B cell (primary cell): ENCODE measurements around the gene PLAC9. TPM values are rescaled to one million over a fixed set of nuclear protein-coding genes. Genes with fewer than 3 reads are reported as not detected.

Experiments
- ATAC-seq: fragments of 200-7000 bp; cut with Tn5 transposase; one replicate; pipeline ENCODE4 v1.10.0; 2021; ENCODE audit warnings: low read depth, mild to moderate bottlenecking, moderate number of reproducible peaks, moderate library complexity
- CTCF ChIA-PET: fragments of 350-600 bp; sonication (Branson Sonifier 250); formaldehyde crosslinking; loops from one replicate; lab custom pipeline; 2021; ENCODE audit warnings: antibody characterized with exemption, inconsistent platforms; lab: Charles Lee
- POLR2A ChIA-PET: fragments of 350-600 bp; sonication (Branson Sonifier 250); formaldehyde crosslinking; loops from one replicate; lab custom pipeline; 2021; ENCODE audit warnings: antibody characterized with exemption; lab: Charles Lee
- DNase-seq: peaks from one replicate; pipeline ENCODE4 v3.0.0; 2013
- H2AFZ ChIP-seq: 2 replicates; pipeline ENCODE4 v1.6.1; 2012; ENCODE audit warnings: mild to moderate bottlenecking, low read depth, low read length; ENCODE audit not compliant: insufficient read depth, poor library complexity, severe bottlenecking
- H3K27ac ChIP-seq, 2 donors: 1 replicate in 1 of 2; 2 replicates in 1 of 2; pipeline ENCODE4 v1.5.1; 2012 to 2013; ENCODE audit warnings: low read length in 2 of 2, mild to moderate bottlenecking in 2 of 2, moderate library complexity in 1 of 2
- H3K27me3 ChIP-seq, 4 experiments: fragments of 200-600 bp in 1 of 4; sonication (generic) in 1 of 4; replicated peaks in 1 of 4; 1 replicate in 2 of 4; 2 replicates in 2 of 4; pipeline versions ENCODE4 v1.6.1 to v1.7.0; 2013 to 2016; ENCODE audit warnings: low read length in 3 of 4, mild to moderate bottlenecking in 2 of 4, mixed read lengths in 1 of 4, moderate library complexity in 1 of 4; ENCODE audit not compliant: insufficient read depth in 4 of 4, control insufficient read depth in 3 of 4; ENCODE audit errors: control extremely low read depth in 1 of 4
- H3K36me3 ChIP-seq, 2 experiments: replicated peaks in 1 of 2; 1 replicate in 1 of 2; 2 replicates in 1 of 2; pipeline versions ENCODE4 v1.6.1 to v1.7.1; 2013; ENCODE audit warnings: low read length in 1 of 2; ENCODE audit not compliant: insufficient read depth in 2 of 2, control insufficient read depth in 1 of 2; ENCODE audit errors: control extremely low read depth in 1 of 2, extremely low read depth in 1 of 2
- H3K4me1 ChIP-seq, 2 donors: fragments of 200-600 bp in 1 of 2; sonication (generic) in 1 of 2; 1 replicate in 1 of 2; 2 replicates in 1 of 2; pipeline versions ENCODE4 v1.5.1 to v1.6.1; 2013 to 2017; ENCODE audit warnings: low read length in 2 of 2; ENCODE audit not compliant: control insufficient read depth in 2 of 2, insufficient read depth in 2 of 2
- H3K4me2 ChIP-seq: replicated peaks from 2 replicates; pipeline ENCODE3; 2012; ENCODE audit warnings: mild to moderate bottlenecking, low read depth, low read length; ENCODE audit not compliant: poor library complexity, severe bottlenecking
- H3K4me3 ChIP-seq, 5 experiments: fragments of 200-600 bp in 1 of 5; sonication (generic) in 1 of 5; 1 replicate in 3 of 5; 2 replicates in 2 of 5; pipeline versions ENCODE4 v1.5.1 to v1.7.0; 2011 to 2016; ENCODE audit warnings: low read length in 4 of 5, mild to moderate bottlenecking in 4 of 5, low read depth in 2 of 5, control low read depth in 1 of 5, moderate library complexity in 1 of 5; ENCODE audit not compliant: insufficient read depth in 1 of 5; ENCODE audit errors: control extremely low read depth in 1 of 5, extremely low read depth in 1 of 5
- H3K79me2 ChIP-seq: fragments of 200-600 bp; sonication (generic); one replicate; pipeline ENCODE4 v1.6.0; 2016; ENCODE audit warnings: low read length; ENCODE audit not compliant: control insufficient read depth, insufficient read depth
- H3K9ac ChIP-seq: fragments of 200-600 bp; sonication (generic); 2 replicates; pipeline ENCODE4 v1.6.1; 2017; ENCODE audit warnings: mild to moderate bottlenecking, low read length, moderate library complexity
- H3K9me3 ChIP-seq, 3 donors: one replicate each; pipeline versions ENCODE4 v1.6.1 to v1.7.1; 2013; ENCODE audit warnings: low read length in 2 of 3; ENCODE audit not compliant: control insufficient read depth in 2 of 3, insufficient read depth in 1 of 3; ENCODE audit errors: control extremely low read depth in 1 of 3
- H4K20me1 ChIP-seq: 2 replicates; pipeline ENCODE4 v1.6.0; 2012; ENCODE audit warnings: mild to moderate bottlenecking, low read length; ENCODE audit not compliant: insufficient read depth, control insufficient read depth, poor library complexity, severe bottlenecking
- H3K27ac Mint-ChIP-seq: one replicate; pipeline ENCODE4 v1.8.0; 2021; ENCODE audit warnings: mixed read lengths
- H3K27me3 Mint-ChIP-seq: one replicate; pipeline ENCODE4 v1.8.0; 2021; ENCODE audit warnings: mixed read lengths
- H3K4me1 Mint-ChIP-seq: one replicate; pipeline ENCODE4 v1.8.0; 2021; ENCODE audit warnings: mixed read lengths
- H3K4me3 Mint-ChIP-seq: one replicate; pipeline ENCODE4 v1.8.0; 2021; ENCODE audit warnings: mixed read lengths
- H3K9me3 Mint-ChIP-seq: one replicate; pipeline ENCODE4 v1.8.0; 2022; ENCODE audit warnings: mixed read lengths; ENCODE audit not compliant: insufficient read depth
- CTCF ChIP-seq: fragments of 200-600 bp; IDR thresholded peaks from one replicate; pipeline ENCODE4 v1.8.0; 2022; ENCODE audit warnings: antibody characterized with exemption, mild to moderate bottlenecking
- EZH2 ChIP-seq: IDR thresholded peaks from 2 replicates; pipeline ENCODE4 v1.6.1; 2012; ENCODE audit warnings: borderline replicate concordance, low read depth, mild to moderate bottlenecking, moderate library complexity, low read length; ENCODE audit not compliant: insufficient read depth, poor library complexity, severe bottlenecking
- WGBS: methylation state at CpG from one replicate; pipeline ENCODE4 v1.1.5; 2013; ENCODE audit warnings: missing lambda C conversion rate; ENCODE audit not compliant: insufficient coverage; 5-methylcytosine and 5-hydroxymethylcytosine counted together
- intact Hi-C: fragments of 100-400 bp; cut with micrococcal nuclease; formaldehyde crosslinking; loops from one replicate; pipeline ENCODE4 v1.10.0; 2022
- polyA plus RNA-seq: library from polyadenylated mRNA; depleted of rRNA; stranded (reverse); fragments of >200 nt; gene quantifications from 2 replicates; pipeline ENCODE4 v1.2.3, GENCODE V29; 2012
- total RNA-seq, 2 donors: library from RNA; stranded (reverse); fragments of 120-200 nt in 1 of 2; gene quantifications; 1 replicate in 1 of 2; 2 replicates in 1 of 2; pipeline versions ENCODE4 v1.2.3 to v1.2.4, GENCODE V29; 2013 to 2022

Gene PLAC9
- total and polyA plus RNA-seq, 2 donors (not counting 1 experiment from before 2014, with no cell fraction given) = not detected

- Histone ChIP-seq H3K4me1 (no peaks in the 10 kb centered on the region), H4K20me1 (peaks cover 93% of the 10 kb centered on the region), H3K4me2 (no peak overlapping the region), H2AFZ (no peak overlapping the region), H3K36me3 (peaks cover 0 to 69% of the 10 kb centered on the region in 2 experiments), H3K27ac (no peak overlapping the region), H3K4me3 (no peak overlapping the region), H3K79me2 (peaks cover 34% of the 10 kb centered on the region), H3K9me3 (no peaks in the 10 kb centered on the region), H3K27me3 (no peaks in the 10 kb centered on the region), H3K9ac (no peak overlapping the region)
- H3K27me3 Mint-ChIP-seq = no peaks in the 10 kb centered on the region
- POLR2A ChIA-PET = no interaction called here
- no peak overlapping the region for H3K4me3 Mint-ChIP-seq
- intact Hi-C loops = no loop called here
- H3K27ac Mint-ChIP-seq = no peak overlapping the region
- H3K9me3 Mint-ChIP-seq = no peaks in the 10 kb centered on the region
- CTCF ChIA-PET = interaction anchor here (1.3 kb wide), 2 partner anchors 17 to 27 kb away, joined by 4 read pairs; no protein-coding TSS in a partner anchor
- 96% methylated on average over 7 of the region's 10 CpGs for WGBS
- peaks cover 3% of the 10 kb centered on the region for H3K4me1 Mint-ChIP-seq
- DNase-seq (no peak), ATAC-seq (no peak)
- TF ChIP-seq EZH2 (no peak), CTCF (no peak)
Observed at GRCh38 chr10:80170641-80171040, 38.1 kb downstream of the PLAC9 start.

- peaks cover 36% of the 10 kb centered on the region for H3K79me2 ChIP-seq
- H3K9me3 ChIP-seq = no peaks in the 10 kb centered on the region
- H2AFZ ChIP-seq = no peak overlapping the region
- H3K4me1 ChIP-seq = no peaks in the 10 kb centered on the region
- CTCF ChIA-PET = interaction anchor here (0.8 to 1.3 kb wide), 3 partner anchors 17 to 51 kb away, joined by 3 to 4 read pairs (median 4); no protein-coding TSS in a partner anchor
- Mint-ChIP-seq H3K4me3 (no peak overlapping the region), H3K9me3 (no peaks in the 10 kb centered on the region), H3K4me1 (peaks cover 3% of the 10 kb centered on the region), H3K27ac (no peak overlapping the region), H3K27me3 (no peaks in the 10 kb centered on the region)
- H3K27ac ChIP-seq = no peak overlapping the region
- no peak overlapping the region for H3K9ac ChIP-seq
- TF ChIP-seq EZH2 (no peak), CTCF (no peak)
- WGBS = 89% methylated on average over 5 of the region's 7 CpGs
- ATAC-seq (no peak), DNase-seq (no peak)
- peaks cover 0 to 63% of the 10 kb centered on the region in 2 experiments for H3K36me3 ChIP-seq
- H4K20me1 ChIP-seq = peaks cover 93% of the 10 kb centered on the region
- intact Hi-C loops = no loop called here
- H3K27me3 ChIP-seq = no peaks in the 10 kb centered on the region
- no peak overlapping the region for H3K4me2 ChIP-seq
- POLR2A ChIA-PET = no interaction called here
- H3K4me3 ChIP-seq = no peak overlapping the region
Observed at GRCh38 chr10:80171248-80171660, 38.7 kb downstream of the PLAC9 start.
